DOHH2 (cell line): ENCODE results near the gene ZBTB5.

Experiments used
- EZH2phosphoT487 ChIP-seq: fragments of 200-600 bp; sonication (generic); IDR thresholded peaks from 2 replicates; pipeline ENCODE4 v1.6.1; 2017; ENCODE audit warnings: borderline replicate concordance, mild to moderate bottlenecking, antibody characterized with exemption, low read length, moderate library complexity, mixed read lengths
- TF ChIP-seq, protein P1 (sequence below): fragments of 200-600 bp; sonication (generic); IDR thresholded peaks from one replicate; pipeline ENCODE4 v1.5.1; 2014; ENCODE audit warnings: antibody characterized with exemption, mild to moderate bottlenecking, low read depth, low read length; ENCODE audit not compliant: poor library complexity, severe bottlenecking

DNA sequence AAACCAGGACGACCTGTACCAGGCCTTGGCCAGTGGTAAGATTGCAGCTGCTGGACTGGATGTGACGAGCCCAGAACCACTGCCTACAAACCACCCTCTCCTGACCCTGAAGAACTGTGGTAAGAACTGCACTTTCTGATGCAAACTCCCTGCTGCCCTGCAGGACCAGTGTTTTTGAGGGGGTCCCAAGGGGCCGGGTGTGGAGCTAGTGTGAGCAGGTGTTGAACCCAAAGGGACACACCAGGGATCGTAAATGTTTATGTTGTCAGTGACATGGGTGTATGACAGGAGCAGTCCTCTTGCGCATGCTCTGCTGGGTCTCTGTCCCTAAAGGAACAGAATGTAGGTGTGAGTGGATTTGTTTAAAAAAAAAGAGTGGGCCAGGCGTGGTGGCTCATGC lies 33.2 kb downstream of the ZBTB5 start:
- TF ChIP-seq, protein P1, sequence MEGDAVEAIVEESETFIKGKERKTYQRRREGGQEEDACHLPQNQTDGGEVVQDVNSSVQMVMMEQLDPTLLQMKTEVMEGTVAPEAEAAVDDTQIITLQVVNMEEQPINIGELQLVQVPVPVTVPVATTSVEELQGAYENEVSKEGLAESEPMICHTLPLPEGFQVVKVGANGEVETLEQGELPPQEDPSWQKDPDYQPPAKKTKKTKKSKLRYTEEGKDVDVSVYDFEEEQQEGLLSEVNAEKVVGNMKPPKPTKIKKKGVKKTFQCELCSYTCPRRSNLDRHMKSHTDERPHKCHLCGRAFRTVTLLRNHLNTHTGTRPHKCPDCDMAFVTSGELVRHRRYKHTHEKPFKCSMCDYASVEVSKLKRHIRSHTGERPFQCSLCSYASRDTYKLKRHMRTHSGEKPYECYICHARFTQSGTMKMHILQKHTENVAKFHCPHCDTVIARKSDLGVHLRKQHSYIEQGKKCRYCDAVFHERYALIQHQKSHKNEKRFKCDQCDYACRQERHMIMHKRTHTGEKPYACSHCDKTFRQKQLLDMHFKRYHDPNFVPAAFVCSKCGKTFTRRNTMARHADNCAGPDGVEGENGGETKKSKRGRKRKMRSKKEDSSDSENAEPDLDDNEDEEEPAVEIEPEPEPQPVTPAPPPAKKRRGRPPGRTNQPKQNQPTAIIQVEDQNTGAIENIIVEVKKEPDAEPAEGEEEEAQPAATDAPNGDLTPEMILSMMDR: no peak
- TF ChIP-seq EZH2phosphoT487: no peak
